ENCODE data around the gene ZDHHC14.
"Not testable (repeated sequence)": the region's sequence is repeated elsewhere in the genome, so short reads cannot be mapped to it uniquely, and the experiment has no call there.

ZDHHC14 gene

GRCh38 chr6:157388924-157389323, 7.9 kb downstream of the ZDHHC14 start:
- Histone ChIP-seq H3K27ac (ENCODE audit: poor library complexity, severe bottlenecking) (no peak overlapping the region), H3K4me1 (ENCODE audit: insufficient read depth, poor library complexity, severe bottlenecking) (no peaks in the 10 kb centered on the region), H3K36me3 (ENCODE audit: low read depth) (no peaks in the 10 kb centered on the region), H3K27me3 (ENCODE audit: insufficient read depth, poor library complexity, severe bottlenecking) (no peaks in the 10 kb centered on the region), H3K4me3 (ENCODE audit: severe bottlenecking) (no peak overlapping the region), H3K9me3 (ENCODE audit: severe bottlenecking) (peaks cover 6% of the 10 kb centered on the region)
- ATAC-seq (ENCODE audit: low read depth) (no peak), DNase-seq (ENCODE audit: low spot score) (no peak)
- no peak for TF ChIP-seq CTCF (IDR thresholded peaks at IDR 0.05; ENCODE audit: poor library complexity, severe bottlenecking)

GRCh38 chr6:157390273-157391060, 9.5 kb downstream of the ZDHHC14 start:
- Histone ChIP-seq H3K27ac (ENCODE audit: poor library complexity, severe bottlenecking) (no peak overlapping the region), H3K36me3 (ENCODE audit: low read depth) (no peaks in the 10 kb centered on the region), H3K4me1 (ENCODE audit: insufficient read depth, poor library complexity, severe bottlenecking) (no peaks in the 10 kb centered on the region), H3K9me3 (ENCODE audit: severe bottlenecking) (peaks cover 6% of the 10 kb centered on the region), H3K4me3 (ENCODE audit: severe bottlenecking) (no peak overlapping the region), H3K27me3 (ENCODE audit: insufficient read depth, poor library complexity, severe bottlenecking) (no peaks in the 10 kb centered on the region)
- no peak for DNase-seq (ENCODE audit: low spot score)
- TF ChIP-seq CTCF (IDR thresholded peaks at IDR 0.05; ENCODE audit: poor library complexity, severe bottlenecking), result no peak
- no peak for ATAC-seq (ENCODE audit: low read depth)

- no peaks in the 10 kb centered on the region for H3K36me3 ChIP-seq (ENCODE audit: low read depth)
These were observed 12.1 kb downstream of the ZDHHC14 start for GRCh38 chr6:157392927-157393668.

GRCh38 chr6:157393669-157394327, 12.8 kb downstream of the ZDHHC14 start:
- TF ChIP-seq CTCF (IDR thresholded peaks at IDR 0.05; ENCODE audit: poor library complexity, severe bottlenecking), result no peak
- H3K4me3 ChIP-seq (ENCODE audit: severe bottlenecking), result no peak overlapping the region
- H3K27me3 ChIP-seq (ENCODE audit: insufficient read depth, poor library complexity, severe bottlenecking), result no peaks in the 10 kb centered on the region
- ATAC-seq (ENCODE audit: low read depth) (no peak), DNase-seq (ENCODE audit: low spot score) (no peak)
- H3K9me3 ChIP-seq (ENCODE audit: severe bottlenecking), result peaks cover 6% of the 10 kb centered on the region
- H3K27ac ChIP-seq (ENCODE audit: poor library complexity, severe bottlenecking), result no peak overlapping the region
- H3K36me3 ChIP-seq (ENCODE audit: low read depth), result no peaks in the 10 kb centered on the region
- H3K4me1 ChIP-seq (ENCODE audit: insufficient read depth, poor library complexity, severe bottlenecking), result no peaks in the 10 kb centered on the region

More at GRCh38 chr6:157392927-157393668, 12.1 kb downstream of the ZDHHC14 start:
- peaks cover 6% of the 10 kb centered on the region for H3K9me3 ChIP-seq (ENCODE audit: severe bottlenecking)
- DNase-seq (ENCODE audit: low spot score) (no peak), ATAC-seq (ENCODE audit: low read depth) (no peak)
- H3K27me3 ChIP-seq (ENCODE audit: insufficient read depth, poor library complexity, severe bottlenecking), result no peaks in the 10 kb centered on the region
- H3K27ac ChIP-seq (ENCODE audit: poor library complexity, severe bottlenecking), result no peak overlapping the region
- H3K4me3 ChIP-seq (ENCODE audit: severe bottlenecking), result no peak overlapping the region
- H3K4me1 ChIP-seq (ENCODE audit: insufficient read depth, poor library complexity, severe bottlenecking), result no peaks in the 10 kb centered on the region
- no peak for TF ChIP-seq CTCF (IDR thresholded peaks at IDR 0.05; ENCODE audit: poor library complexity, severe bottlenecking)

- not testable (repeated sequence) for H3K9me3 ChIP-seq (ENCODE audit: severe bottlenecking); DNase-seq (ENCODE audit: low spot score); H3K27ac ChIP-seq (ENCODE audit: poor library complexity, severe bottlenecking); H3K4me3 ChIP-seq (ENCODE audit: severe bottlenecking); H3K36me3 ChIP-seq (ENCODE audit: low read depth); H3K4me1 ChIP-seq (ENCODE audit: insufficient read depth, poor library complexity, severe bottlenecking); H3K27me3 ChIP-seq (ENCODE audit: insufficient read depth, poor library complexity, severe bottlenecking); ATAC-seq (ENCODE audit: low read depth)
These were observed 14.2 kb downstream of the ZDHHC14 start for GRCh38 chr6:157395199-157395598.
